ENCODE measurements around the gene SEMA6A.

DNA sequence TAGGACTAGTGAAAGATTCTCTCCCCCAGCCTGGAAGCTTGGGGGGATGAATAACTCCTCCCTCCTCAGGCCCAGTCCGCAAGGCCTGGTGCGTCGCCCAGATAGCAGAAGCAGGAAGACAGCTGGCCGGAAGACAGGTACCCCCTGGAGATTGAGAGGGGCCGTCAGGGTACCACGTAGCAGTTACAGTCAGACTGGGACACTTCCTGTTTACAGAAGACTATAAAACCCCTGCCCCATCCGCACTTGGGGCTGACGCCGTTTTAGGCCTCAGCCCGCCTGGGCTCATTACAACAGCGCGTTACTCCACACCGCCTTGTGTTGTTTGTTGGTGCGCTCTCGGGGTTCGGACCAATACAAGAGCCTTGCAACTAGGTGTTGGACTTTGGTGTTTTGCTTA lies 15.4 kb downstream of the SEMA6A start:
- TF ChIP-seq POLR2AphosphoS5 (IDR thresholded peaks at IDR 0.05; ENCODE audit: low read depth, low read length), result no peak
- TF ChIP-seq NR1H2 (CRISPR knock-in tag; IDR thresholded peaks at IDR 0.05; ENCODE audit: borderline replicate concordance, low read depth), result no peak

Data from HepG2 (cell line).